GM19372 (cell line): ENCODE results near the gene KLHDC7A.
"Not testable (repeated sequence)": the region's sequence is repeated elsewhere in the genome, so short reads cannot be mapped to it uniquely, and the experiment has no call there.

Source experiments
- ATAC-seq: cut with Tn5 transposase; IDR thresholded peaks from one replicate; pipeline ENCODE4 v1.9.1; 2021; ENCODE audit warnings: mild to moderate bottlenecking, low read depth, moderate library complexity; ENCODE audit not compliant: unreplicated experiment

KLHDC7A gene

DNA sequence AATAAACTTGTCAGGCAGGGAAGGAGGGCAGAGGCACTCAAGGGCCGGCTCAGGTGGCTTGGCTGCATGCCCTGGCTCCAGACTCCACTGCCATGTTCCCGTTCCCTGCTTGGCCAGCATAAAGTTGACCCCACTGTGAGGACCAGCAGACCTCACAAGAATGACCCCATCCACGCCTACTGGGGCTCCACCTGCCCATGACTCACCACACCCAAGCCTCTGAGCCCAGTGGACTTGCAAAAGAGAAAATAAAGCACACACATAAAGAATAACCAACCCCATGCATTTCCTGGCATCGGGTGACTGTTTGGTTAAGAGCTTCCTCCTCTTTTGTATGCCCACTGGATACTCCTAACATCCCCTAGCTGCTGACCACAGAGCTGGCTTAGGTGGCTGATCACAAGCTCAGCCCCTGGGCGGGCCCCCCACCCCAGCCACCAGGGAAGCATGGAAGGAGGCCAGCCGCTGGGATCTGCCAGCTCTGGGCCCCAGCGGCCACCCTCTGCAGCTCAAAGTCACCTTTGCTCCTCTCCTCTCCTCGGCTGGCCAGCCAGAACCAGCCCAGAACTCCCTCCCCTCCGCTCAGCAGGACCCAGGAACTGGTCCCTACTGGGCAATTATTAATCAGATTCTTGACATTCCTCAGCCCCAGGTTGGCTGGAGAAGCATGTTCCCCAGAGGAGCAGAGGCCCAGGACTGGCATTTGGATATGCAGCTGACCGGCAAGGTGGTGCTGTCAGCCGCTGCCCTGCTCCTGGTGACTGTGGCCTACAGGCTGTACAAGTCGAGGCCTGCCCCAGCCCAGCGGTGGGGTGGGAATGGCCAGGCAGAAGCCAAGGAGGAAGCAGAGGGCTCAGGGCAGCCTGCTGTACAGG is at the start of gene KLHDC7A:
TSS of gene KLHDC7A (plus strand) at position 616 of the 875 bp plus-strand sequence. CDS start at position 668, 52 bp downstream.
- ATAC-seq = no peak

DNA sequence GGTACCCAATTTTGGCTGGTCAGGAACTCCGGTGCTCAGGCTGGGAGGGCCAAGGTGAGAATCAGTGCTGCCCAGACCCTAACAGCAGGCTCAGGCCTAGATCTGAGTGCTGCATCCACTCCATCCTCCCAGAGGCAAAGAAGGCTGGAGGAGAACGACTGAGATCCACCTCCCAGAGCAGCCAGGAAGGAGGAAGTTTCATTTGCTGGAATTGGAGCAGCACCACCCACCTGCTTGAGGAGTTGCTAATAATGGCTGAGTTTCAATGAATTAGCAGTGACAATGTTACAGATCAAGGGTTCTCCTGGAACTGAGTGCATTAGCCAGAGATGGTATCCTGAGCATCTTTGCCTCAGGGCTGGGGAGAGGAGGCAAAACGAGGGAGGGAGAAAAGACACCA is 46.7 kb upstream of the KLHDC7A start:
- no peak for ATAC-seq

DNA sequence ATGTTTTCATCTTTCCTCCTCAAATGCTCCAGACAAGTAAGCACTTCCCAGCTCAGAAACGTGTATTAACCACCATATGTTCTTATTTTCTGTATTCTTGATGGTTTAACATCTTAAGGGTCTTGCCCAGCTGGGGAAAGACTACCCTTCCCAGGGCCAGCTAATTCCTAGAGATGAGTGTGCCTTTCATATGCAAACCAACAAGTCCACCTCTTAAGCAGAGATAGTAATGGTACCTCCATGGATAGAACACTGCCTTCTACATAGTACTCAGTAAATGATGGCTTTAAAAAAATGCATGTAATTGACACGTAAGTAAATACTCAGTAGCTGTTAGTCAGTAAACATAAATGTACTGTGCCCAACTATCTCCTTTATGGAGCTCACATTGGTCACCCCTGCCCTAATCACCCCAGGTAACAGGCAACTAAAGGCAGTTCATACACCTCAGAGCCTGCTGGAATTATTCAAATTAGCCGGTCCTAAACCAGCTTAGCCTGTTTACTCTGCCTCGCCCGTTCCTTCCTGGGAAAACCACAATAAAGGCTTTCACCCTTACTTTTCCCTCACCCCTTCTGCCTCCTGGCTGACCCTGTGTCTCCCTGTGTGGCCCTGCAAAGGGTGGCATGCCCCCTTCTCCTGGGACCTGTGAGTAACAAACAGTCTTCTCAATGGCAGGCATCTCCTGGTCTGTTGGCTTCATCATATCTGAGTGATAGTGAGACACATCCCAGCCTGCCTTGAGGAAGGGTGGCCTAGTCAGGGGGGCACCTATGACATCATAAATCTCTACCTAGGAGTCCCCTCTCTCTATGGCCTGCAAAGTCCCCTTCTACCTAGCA is 40.1 kb upstream of the KLHDC7A start:
- no peak for ATAC-seq

DNA sequence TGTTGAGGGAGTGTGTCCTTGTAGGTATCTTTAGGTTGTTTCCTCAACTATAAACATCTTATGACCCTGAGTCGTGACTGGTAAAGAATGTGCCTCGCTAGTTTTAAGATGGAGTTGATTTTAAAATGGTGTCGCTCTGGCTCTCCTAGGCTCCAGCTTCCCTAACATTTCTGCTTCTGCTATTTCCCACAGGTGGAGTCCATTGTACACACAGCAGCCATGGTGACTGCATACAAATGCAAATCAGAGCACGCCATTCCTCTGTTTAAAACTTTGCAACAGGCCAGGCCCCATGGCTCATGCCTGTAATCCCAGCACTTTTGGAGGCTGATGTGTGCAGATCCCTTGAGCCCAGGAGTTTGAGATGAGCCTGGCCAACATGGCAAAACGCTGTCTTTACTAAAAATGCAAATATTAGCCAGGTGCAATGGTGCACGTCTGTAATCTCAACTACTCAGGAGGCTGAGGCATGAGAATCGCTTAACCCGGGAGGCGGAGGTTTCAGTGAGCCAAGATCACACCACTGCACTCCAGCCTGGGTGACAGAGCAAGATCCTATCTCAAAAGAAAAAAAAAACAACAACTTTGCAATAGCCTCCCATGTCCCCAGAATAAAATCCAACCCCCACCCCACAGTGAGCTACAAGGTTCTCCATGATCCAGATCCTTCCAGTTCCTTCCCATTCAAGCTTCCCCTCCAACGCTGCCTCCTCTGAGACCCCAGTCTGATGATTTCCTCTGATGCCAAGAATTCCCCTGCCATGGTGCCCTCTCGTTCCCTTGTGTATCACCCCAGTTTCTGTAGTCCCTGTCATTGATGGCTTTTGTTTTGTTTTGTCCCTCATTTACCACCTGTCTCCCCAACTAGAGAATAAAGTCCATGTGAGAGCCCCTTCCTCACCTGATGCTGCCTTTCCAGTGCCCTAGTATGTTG is 36.9 kb upstream of the KLHDC7A start:
- ATAC-seq = no peak

DNA sequence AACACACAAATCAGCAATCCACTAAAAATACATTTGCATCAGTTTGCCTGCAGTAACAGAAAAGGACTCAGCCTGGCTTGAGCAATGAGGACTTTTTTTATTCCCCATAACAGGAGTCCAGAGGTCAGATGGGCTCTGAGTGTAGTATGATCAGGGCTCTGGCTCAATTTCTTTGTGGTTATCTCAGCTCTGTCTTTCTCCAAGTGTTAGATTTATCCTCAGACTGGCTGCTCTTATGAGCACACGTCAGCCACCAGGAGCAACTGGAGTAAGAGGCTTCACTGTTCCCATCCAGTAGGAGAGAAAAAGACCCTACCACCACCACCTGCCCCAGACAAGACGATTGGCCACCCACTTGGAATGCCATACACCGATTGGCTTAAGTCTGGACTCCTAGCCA is 36.2 kb upstream of the KLHDC7A start:
- ATAC-seq = no peak

DNA sequence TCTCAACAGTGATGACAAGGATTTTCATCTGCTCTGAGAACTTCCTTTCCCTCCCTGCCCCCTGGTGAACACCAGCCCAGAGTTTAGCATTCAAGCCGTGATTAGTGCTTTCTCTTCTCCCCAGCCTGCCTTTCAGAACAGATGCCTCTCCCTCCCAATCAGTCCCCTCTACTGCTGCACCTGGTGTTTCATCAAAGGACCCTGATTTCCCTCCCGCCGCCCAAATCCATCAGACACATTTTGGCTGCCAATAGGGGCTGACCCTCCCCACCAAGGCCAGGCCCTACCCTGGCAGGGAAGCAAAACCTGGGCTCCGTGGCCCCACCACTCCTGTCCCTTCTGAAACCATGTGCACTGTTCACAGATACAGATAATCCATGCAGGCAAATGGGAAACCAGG is 34.0 kb upstream of the KLHDC7A start:
- ATAC-seq = no peak

DNA sequence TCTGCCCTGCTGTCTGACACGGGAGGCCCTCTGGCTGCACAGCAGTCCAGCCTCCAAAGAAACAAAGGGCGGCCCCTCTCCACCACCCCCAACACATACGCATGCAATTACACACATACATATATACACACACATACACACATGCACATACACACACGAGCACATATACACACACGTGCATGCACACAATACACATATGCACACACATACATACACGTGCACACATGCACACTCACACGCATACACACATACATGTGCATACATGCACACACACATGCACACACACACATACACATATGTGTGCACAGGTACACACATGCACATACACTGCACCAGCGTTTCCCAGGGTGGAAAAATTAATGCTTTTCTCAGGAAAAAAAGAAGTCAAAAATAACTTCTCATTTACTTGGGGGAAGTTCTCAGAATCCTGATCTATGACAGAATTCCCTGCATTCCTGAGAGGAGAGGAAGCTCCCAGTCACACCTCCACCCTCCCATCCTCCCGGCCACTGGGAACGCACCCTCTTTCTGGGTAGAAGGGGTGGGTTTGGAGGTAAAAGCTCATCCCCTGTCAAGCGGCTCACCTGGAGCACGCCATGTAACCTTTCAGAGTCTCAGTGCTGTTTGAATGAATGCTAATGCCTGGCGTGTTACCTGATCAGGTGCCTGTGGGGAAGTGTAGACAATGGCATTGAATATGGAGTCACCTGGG is 33.1 kb upstream of the KLHDC7A start:
- ATAC-seq = no peak

DNA sequence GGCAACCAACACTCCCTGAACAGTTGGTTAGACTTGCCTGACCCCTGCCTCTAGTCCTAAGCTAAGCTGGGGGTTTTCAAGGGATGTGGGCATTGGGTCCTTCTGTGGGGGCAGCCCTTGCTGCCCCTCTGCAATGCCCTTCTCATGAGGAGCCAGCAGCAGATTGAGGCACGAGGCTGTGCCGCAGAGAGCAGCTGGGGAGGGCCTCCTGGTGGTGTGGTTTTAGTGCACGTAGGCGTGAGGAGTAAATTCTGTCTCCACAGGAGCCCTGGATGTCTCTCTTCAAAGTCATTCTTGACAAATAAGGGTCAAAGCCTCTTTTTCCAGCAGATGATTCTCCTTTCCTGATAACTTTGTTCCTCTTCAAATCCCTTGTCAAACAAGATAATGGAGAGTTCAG is 31.8 kb upstream of the KLHDC7A start:
- ATAC-seq = no peak

DNA sequence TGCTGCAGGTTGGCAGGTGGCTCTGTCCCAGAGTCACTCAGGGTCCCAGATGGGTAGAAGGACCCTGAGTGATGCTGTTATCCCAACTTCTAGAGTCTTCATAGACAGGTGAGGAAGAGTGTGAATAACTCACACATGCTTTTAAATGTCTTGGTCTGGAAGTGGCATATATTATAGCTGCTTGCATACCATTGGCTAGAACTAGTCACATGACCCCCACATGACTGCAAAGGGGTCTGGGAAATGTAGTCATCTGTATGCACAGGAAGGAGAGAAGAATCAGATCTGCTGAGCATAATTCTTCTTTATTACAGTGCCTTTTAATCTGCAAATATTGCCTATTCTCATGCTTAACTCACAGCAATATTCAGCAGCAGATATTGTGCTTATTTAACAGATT is 28.2 kb upstream of the KLHDC7A start:
- ATAC-seq = no peak

DNA sequence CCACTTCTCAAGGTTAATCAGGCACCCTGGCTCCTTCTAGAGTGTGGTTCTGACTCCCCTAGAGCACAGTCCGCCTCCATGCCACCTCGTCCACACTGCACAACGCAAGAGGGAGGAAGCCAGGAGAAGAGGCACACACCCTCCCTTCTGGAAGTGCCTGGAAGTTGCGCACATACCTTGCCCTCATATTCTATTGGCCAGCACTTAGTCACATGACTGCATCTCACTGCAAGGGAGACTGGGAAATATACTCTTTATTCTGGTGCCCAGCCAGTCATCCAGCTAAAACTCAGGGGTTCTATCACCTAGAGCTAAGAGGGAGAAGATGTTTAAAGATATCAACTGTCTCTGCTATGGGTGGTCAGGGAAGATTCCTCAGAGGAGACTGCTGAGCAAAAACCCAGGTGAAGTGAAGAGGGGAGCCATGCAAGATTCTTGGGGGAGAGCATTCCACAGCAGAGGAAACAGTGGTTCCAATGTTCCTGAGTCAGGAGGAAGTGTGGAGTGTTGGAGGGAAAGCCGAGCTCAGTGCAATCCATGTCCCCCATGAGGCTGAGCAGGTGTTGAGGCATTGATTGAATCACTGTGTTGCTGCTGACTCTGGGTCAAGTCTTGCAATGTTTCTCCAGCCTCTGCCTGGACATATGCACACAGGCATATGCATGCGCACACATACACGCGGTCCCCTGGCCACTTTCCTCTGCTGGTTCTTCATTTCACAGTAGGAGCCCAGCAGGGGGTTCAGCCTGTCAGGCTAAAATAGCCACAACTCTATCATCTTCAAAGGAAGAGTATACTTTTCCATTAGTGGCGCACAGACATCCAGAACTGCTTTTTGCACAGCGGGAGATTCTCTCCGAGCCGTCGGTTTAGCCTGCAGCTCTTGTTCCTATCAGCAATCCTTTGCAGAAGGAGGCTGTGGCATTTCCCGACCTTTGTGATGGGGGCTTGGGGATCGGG is 22.3 kb upstream of the KLHDC7A start:
- no peak for ATAC-seq

DNA sequence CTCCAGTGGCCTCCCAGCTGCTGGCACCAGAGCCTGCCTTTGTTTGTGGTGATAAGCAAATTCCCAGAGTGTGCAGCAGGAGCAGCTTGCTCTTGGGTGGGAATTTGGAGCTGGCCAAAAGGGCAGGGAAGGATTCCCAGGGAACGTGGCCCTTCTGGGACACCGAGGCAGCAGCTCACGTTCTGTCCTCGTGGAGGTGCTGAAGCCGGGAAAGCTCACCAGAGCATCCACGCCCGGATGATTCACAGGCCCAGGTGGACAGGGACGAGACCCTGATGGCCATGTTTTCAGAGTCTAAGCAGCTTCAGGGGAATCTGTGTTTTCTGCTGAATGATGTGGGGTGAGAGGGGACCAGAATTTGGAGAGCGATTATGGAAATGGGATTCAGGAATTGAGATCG is 19.1 kb upstream of the KLHDC7A start:
- ATAC-seq = no peak

DNA sequence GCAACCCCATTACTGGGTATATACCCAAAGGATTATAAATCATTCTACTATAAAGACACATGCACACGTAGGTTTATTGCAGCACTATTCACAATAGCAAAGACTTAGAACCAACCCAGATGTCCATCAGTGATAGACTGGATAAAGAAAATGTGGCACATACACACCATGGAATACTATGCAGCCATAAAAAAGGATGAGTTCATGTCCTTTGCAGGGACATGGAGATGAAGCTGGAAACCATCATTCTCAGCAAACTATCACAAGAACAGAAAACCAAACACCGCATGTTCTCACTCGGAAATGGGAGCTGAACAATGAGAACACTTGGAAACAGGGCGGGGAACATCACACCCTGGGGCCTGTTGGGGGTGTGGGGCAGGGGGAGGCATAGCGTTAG is 18.2 kb upstream of the KLHDC7A start:
- ATAC-seq = not testable (repeated sequence)

DNA sequence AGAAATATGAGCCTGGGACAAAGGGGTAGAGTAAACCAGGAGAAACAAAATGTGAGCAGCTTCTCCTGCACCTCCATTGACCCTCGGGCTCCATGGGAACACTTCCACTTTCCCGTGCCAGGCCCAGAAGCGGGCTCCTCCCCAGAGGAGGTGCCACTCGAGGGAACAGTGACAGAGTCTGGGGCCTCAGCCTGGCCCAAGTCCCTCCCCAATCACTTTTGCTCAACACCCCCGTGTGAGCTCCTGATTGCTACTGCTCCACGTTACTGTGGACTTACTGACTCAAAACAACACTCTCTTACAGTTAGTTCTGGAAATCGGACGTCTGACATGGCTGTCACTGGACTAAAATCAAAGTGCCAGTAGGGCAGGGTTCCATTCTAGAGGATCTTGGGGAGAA is 17.7 kb upstream of the KLHDC7A start:
- ATAC-seq = no peak

DNA sequence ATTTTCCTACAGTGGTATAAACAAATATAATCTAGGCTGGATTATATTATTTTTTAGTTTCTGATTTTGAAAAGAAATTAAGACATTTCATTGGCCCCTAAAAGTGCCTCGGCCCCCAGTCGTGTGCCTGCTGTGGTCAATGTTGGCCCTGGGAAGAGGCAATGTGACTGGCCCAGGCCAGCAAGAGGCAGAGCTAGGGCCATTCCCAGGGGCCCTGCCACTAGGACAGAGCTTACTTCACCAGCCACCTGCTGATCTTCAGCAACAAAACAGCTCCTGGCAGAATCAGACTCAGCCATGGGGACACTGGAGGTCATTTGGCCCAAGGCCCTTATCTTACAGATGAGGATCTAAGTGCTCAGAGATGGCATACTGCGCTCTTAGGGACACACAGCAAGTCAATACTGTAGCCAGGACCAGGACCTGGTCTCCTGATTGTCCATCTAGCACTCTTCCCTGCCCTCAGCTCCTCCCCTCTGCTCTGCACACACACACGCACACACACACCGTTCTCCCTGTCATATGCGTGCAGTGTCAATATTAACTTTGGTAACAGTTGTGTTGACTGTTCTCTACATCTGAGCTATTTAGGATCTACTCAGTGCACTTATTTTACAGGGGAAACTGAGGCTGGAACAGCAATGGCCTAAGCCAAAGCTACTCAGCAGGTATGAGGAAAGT is 16.6 kb upstream of the KLHDC7A start:
- ATAC-seq = no peak

DNA sequence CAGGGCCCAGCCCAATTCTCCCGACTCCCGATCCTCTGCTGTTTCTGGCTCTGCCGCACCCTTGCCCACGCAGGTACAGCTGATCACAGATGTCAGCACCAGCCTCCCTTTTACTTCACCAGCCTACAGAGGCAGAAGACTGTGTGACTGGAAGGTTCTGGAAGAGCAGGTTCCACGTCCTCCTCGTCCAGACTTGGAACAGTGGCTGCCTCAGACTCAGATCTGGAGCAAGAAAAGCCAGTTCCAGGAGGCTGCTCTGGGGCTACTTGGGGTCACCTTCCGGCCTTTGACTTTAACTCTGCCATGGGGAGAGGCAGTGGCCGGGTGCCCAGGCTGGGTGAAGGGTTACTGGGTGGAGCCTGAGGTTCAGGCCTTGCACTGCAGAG is 16.1 kb upstream of the KLHDC7A start:
- no peak for ATAC-seq

DNA sequence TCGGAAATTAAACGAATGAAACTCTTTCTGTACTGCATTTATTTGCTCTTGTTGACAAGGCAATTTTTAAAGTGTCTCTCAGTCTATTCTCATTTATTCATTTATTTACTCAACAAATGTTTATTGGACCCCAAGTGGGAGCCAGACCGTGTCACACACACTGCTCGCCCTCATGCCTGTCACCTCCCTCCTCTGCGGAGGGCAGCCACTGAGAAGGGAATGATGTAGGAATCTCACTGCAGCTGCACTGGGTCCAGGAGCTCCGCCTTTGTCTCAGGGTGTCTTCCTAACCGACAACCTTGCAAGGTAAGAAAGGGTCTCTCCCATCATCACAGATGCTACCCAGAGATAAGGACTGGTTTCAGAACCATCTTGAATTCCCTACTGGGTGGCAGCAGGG is 14.1 kb upstream of the KLHDC7A start:
- no peak for ATAC-seq

DNA sequence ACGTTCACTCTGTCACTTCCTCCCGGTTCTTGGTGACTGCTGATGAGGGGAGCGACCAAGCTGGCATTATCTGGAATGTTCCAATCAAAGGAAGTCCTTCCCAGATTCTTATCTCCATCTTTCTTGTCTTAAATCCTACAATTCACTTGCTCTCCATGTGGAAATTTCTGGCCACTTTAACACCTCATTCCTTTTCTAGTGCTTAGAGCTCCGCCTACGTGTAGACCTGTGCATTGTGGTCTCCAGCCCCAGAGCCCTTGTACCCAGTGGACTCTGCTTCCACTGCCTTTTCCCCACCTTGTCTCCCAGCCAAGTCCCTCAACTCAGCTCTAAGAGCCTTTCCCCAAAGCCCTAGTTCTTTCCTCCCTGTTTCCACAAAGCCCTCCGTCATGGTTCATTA is 12.2 kb upstream of the KLHDC7A start:
- no peak for ATAC-seq

DNA sequence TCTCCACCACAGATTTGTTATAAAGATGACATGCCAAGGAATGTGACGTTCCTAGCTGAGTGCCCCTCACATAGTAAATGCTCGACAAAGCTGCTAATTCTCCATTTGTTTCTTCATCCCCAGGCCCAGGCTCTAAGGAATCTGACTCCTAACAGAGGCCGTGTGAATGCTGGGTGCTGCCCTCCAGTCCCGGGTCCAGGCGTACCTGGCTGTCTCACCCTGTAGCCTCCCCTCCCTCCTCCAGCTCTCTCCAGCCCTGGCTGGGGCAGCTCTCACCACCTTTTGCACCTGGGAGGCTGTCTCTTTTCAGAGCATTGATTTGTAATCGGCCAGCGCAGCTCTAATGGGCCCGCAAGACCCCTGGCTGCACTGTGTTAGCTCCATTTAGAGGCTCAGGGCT is 11.2 kb upstream of the KLHDC7A start:
- no peak for ATAC-seq
